ENCODE measurements around the gene ARTN.

The ARTN gene

DNA sequence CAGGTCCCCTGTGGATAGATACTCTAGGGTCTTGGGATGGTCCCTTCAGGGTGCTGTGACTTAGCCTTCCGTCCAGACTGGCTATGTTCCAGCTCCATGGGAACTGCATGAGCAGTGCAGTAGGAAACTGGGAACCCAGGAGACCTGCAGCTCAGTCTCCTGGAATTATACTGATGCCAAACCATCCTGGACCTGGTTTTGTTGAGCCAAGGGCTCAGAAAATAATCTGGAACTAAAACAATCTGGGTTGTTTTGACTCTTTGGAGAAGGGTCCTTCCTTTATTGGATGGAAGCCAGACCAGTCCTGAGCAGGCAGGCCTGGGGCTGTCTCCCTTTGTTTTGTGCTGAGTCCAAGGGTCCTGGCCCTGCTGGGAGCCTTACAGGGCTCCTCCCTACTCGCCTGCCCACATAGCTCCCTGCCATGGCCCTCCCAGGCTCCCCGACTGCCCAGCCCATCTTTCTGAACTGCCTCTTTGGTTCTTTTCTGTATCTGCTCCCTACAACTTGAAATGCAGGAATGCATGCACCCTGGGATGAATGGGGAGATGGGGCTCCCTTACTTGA lies 14.4 kb downstream of the ARTN start:
- no peak for DNase-seq

- DNase-seq = no peak
These were observed 16.1 kb downstream of the ARTN start for GRCh38 chr1:43949678-43950077.

- no peak for DNase-seq
These were observed 17.7 kb downstream of the ARTN start for GRCh38 chr1:43951021-43951985.

GRCh38 chr1:43952731-43953346 lies 19.2 kb downstream of the ARTN start:
- no peak for DNase-seq

- no peak for DNase-seq
These were observed 19.8 kb downstream of the ARTN start for GRCh38 chr1:43953361-43953760.

DNA sequence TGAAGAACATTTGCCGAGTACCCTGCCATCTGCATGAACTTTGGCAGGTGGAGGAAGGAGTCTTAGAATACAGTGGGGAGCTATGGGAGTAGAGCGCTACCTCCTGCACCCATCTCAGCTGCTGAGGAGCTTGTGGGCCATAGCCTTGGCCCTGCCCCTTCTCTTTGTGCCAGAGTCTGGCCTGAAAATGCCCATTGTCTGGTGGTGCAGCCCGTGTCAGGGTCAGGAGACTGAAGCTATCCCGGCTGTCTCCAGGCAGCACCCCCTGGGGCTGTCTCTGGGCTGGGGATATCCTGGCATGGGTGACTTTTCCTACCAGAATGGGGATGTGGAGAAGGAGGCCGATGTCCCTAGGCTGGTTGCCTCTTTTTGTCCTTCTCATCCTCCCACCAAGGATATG lies 20.4 kb downstream of the ARTN start:
- no peak for DNase-seq

DNA sequence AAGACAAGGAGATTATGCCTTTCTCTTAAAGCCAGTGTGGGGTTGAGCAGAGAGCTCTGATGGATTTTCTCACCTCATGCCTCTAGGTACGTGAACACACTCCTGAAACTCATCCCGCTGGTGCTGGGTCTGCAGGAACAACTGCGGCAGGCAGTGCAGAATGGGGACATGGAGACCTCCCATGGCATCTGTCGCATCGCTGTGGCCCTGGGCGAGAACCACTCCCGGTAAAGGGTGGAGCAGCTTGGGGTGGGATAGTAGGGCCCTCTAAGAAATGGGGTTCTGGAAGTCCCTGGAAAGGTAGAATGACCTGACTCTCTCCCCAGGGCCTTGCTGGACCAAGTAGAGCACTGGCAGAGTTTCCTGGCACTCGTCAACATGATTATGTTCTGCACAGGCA lies 22.6 kb downstream of the ARTN start:
- no peak for DNase-seq

- DNase-seq = no peak
These were observed 23.9 kb downstream of the ARTN start for GRCh38 chr1:43957407-43958040.

DNA sequence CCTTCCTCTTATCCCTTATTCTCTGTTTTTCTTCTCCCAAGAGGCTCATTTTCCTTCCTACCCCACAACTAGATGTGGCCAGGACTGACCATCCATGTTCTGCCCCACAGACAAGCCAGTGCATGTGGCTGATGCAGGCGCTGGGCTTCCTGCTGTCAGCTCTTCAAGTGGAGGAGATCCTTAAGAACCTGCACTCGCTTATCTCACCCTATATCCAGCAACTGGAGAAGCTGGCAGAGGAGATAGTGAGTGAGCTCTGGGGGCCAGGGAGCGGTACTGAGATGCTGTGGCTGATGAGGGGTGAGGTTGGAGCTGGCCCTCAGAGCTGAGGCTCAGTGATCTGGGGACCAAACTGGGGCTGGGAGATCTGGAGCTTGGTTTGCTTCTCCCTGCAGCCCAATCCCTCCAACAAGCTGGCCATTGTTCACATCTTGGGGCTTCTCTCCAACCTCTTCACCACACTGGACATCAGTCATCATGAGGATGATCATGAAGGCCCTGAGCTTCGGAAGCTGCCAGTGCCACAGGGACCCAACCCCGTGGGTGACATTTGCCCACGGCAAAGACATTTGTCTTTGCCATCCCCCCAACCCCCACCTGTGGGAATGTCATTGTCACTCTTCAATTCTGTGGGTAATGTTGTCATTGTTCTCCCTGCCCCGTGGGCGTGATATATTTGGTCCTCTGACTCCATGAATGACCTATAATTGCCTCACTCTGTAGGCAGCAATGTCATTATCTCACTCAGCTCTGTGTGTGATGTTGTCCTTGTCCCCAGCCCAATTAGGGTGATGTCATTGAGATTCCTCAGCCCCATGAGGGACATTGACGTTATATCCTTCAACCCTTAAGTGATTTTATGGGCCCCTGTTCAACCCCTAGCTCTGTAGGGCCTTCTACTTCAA lies 25.0 kb downstream of the ARTN start:
- no peak for DNase-seq

- DNase-seq = no peak
These were observed 27.2 kb downstream of the ARTN start for GRCh38 chr1:43960798-43961197.

- no peak for DNase-seq
These were observed 28.1 kb downstream of the ARTN start for GRCh38 chr1:43961692-43962091.

- DNase-seq = no peak
These were observed 28.7 kb downstream of the ARTN start for GRCh38 chr1:43962324-43962723.

GRCh38 chr1:43963006-43963405 lies 29.4 kb downstream of the ARTN start:
- no peak for DNase-seq

DNA sequence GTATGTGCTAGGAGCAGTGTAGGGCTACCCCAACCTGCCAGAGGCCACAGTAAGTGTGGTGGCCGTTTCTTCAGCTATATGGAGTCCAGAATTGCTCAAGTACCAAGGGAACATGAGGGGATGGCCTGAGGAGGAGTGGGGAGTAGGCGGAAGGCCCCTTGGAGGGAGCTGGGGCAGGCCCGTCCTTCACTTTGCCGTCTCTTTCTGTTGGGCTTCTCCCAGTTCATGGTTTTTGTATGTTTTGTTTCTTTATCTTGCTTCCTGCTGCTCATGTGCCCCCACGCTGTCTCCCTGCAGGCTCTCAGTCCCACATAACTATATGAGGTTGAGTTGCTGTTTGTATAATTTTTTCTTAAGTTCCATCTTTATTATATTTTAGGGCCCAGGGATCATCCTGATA lies 30.3 kb downstream of the ARTN start:
- DNase-seq = no peak

DNA sequence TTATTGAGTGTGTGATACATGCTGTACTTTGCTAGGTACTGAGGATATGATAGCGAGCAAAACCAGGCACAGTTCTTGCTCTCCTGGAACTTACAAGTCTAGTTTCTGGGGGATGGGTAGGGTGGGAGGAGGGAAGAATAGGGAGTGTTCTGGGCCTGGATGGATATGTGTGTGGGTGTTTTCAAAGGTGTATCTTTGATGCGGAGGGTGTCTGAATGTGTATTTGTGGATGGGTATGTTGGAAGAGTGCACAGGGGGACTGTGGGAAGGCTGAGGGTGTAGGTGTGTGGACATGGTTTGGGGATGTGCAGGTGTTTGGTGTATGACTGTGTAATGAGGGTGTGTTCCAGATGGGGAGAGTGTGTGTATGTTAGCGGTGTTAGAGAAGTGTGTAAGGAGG lies 31.7 kb downstream of the ARTN start:
- DNase-seq = no peak

- DNase-seq = no peak
These were observed 34.8 kb downstream of the ARTN start for GRCh38 chr1:43968348-43968948.

GRCh38 chr1:43969416-43969745 lies 35.8 kb downstream of the ARTN start:
- DNase-seq = no peak

- DNase-seq = peak; percentile 98
These were observed 36.3 kb downstream of the ARTN start, which contains the start of gene DPH2 for GRCh38 chr1:43969746-43970466. TSS of gene DPH2 (plus strand) at chr1:43970010. CDS start at chr1:43970176, 166 bp downstream.

GRCh38 chr1:43970502-43970901 lies 36.9 kb downstream of the ARTN start:
- DNase-seq = no peak

- no peak for DNase-seq
These were observed 37.3 kb downstream of the ARTN start for GRCh38 chr1:43970911-43971310.

- no peak for DNase-seq
These were observed 37.9 kb downstream of the ARTN start for GRCh38 chr1:43971336-43971980.
